ENCODE data around the gene ARFGEF3. TPM values are rescaled to one million over a fixed set of nuclear protein-coding genes. Genes with fewer than 3 reads are reported as not detected.
A peak's percentile ranks its signal among the peaks of the same experiment; 100 is the strongest.
"Not testable (repeated sequence)": the region's sequence is repeated elsewhere in the genome, so short reads cannot be mapped to it uniquely, and the experiment has no call there.

ARFGEF3 gene
- total RNA-seq, 1 experiment from 2014 or later, result 0.62 TPM

DNA sequence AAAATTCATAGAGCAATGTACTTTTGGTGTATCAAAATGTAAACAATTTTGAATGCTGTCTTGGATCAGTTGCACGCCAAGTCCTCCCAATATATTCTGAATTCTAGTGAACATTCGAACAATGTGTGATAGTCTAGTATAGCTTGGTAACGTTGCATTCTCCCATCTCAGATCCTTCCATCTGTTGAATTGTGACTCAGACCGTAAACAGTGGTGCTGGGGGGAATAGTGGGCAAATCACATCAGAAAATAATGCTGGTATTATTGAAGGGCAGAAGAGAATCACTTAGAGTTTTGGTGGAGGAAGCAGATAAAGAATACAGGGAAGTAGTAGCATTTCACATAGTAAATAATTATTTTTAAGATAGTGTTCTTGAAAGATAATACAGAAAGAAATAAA lies 102.2 kb downstream of the ARFGEF3 start:
- no peak for DNase-seq (ENCODE audit: extremely low read depth, low read depth)

DNA sequence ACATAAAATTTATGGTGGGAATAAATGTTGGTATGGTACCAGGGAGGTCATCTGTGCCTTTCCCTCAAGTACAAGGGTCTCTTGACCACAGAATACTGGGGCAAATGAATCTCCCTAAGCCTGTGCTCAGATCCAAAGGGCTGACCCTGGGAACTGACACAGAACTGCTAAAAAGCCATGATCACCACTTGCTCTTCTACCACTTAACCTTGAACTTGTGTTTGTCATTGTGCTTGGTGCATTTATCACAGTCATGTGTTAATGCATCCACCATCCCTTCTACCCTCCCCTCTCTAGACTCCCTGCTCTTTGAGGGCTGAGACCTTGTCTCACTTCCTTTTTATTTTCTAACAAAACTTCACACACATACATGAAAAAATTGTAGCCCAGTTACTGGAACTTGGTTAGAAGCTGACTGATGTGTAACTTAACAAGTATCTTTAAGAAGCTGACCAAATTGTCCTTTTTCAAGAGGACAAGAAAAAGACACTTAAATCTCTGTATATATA lies 102.7 kb downstream of the ARFGEF3 start:
- DNase-seq (ENCODE audit: extremely low read depth, low read depth), result peak; percentile 15

DNA sequence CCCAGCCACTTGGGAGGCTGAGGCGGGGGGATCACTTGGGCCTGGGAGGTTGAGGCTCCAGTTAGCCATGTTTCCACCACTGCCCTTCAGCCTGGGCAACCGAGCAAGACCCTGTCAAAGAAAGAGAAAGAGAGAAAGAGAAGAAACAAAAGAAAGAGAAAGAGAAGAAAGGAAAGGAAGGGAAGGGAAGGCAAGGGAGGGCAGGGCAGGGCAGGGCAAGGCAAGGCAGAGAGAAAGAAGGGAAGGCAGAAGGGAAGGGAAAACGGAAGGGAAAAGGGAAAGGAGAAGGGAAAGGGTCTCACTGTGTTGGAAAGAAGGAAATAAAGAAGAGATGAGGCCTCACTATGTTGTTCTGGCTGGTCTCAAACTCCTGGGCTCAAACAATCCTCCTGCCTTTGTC lies 104.4 kb downstream of the ARFGEF3 start:
- DNase-seq (ENCODE audit: extremely low read depth, low read depth), result no peak

DNA sequence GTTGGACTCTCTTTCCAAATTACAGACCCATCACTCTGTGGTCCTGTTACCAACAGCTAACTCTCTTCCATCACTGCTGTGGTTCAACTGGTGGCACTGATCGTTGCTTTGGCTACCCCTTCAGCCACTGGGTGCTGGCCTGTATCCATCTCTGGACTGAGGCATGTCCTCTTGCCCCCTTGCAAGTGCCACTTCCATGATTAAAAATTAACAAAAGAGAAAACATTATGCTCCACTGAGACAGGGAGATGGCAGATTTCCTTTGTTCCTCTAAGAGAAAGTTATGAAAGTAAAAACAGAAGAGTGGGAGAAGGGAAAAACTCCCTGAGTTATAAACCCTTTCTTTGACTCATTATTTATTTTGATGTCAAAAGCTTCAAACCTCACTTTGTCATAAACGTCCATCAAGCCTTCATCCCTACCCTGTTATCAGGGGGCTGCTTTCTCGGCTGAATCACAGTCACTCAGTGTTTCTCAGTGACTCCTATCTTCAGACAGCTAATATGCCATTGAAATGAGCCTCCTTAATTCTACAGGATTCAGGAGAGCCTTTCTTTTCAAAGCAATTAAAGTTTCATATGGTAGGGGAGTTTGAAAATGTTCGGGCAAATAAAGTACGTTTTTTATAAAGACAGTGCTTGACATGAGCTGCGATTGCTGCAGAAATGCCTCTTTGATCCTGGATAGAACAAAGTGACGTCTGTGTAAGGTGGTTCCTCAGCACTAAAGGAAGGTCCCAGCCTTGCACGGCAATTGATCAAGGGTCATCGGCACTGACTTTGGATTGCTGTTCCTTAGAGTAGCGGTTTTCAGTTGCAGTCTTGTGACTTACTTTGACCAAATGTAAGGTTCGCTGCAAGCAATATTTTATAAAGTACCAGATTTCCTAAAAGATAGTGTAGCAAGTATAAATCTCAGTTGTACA lies 106.5 kb downstream of the ARFGEF3 start:
- DNase-seq (ENCODE audit: extremely low read depth, low read depth), result no peak

DNA sequence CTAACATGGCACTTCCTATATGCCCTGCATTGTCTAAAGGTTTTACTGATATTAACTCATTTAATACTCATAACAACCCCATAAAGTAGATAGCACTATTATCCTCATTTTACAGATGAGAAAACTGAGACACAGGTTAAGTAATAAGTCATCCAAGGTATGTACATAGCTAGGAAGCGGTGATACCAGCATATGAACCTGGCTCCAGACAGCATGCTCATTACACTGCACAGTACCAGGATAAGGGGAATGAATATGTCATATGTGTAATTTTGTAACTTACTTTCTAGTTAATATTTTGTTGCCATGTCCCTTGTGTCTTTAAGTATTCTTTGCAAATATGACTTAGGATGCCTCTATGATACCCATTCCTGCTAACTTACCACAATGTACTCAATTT lies 109.7 kb downstream of the ARFGEF3 start:
- DNase-seq (ENCODE audit: extremely low read depth, low read depth), result no peak

DNA sequence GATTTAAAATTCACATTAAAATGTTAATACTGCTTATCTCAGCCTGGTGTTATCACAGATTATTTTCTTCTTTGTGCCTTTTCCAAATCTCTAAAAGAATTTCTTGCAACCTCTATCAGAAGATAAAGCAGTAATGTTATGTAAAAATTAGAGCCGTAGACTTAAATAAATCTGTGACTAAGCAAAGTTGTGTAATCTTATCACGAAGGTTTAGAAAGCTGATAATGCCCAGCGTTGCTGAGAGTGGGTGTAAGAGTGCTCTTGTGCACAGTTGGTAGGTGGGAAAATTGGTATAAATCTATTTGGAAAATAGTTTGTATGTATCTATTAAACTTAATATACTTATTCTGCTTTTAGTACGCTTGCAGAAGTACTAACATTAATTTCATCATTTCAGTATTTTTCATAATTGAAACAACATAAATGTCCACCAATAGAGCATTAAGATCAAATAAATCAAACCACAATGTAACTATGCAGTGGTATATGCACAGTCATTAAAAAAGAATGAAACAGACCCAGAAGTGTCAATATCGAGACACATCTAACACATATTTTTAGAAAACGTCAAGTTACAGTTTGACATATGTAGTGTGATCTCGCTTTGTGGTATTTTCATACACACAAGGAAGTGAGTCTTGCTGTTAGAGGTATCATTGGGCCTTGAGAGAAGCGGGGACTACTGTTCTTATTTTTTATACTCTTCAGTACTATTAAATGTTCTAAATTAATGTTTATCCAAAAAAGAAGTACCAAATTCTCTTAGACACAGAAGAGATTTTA lies 111.0 kb downstream of the ARFGEF3 start:
- no peak for DNase-seq (ENCODE audit: extremely low read depth, low read depth)

DNA sequence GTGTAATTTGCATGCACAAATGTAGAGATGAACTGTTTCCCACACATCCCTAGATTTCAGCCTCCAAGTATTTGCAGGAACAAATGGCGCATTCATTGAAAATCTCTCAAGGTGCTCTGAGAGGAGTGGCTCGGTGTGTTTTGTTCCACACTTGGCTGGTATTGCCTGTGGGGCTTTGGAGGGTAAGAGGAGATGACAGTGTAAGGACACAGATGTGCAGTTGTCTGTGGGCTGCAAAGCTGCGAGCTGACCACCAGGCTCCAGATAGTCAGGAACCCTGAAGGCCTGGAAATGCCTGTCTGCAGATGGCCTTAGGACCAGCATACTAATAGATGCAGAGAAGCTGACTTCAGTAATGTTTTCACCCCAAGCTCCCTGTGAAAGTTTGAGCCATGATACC lies 114.2 kb downstream of the ARFGEF3 start:
- no peak for DNase-seq (ENCODE audit: extremely low read depth, low read depth)

DNA sequence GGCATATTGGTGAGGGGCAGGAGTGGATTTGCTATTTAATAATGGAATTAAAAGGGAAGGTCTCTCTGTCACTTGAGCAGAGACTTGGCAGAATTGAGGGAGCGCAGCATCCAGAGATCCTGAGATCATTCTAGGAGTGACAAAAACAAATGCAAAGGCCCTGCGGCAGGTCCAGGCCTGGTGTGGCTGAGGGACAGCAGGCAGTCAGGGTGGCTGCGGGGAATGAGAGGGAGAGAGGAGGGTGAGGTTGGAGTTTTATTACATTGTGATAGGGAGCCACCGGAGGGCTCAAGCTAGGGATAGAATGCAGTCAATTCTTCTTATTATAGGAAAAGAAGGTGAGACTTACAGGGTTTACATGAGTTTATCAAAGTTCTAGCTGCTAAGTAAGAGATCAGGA lies 116.1 kb downstream of the ARFGEF3 start:
- no peak for DNase-seq (ENCODE audit: extremely low read depth, low read depth)

DNA sequence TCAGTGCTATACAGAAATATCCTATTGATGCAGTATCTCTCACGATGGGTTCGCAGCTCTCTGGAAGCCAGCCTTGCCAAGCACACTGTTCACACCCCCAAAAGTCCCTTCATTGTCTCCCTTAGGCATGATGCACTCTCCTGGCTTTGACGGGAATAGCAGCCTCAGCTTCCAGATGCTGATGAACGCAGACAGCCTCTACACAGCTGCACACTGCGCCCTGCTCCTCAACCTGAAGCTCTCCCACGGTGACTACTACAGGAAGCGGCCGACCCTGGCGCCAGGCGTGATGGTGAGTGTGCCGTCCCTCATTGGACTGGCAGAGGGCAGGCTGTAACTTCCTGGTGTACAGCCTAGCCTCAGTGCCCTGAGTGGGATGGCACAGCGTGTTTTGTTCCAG lies 116.6 kb downstream of the ARFGEF3 start:
- peak; percentile 11 for DNase-seq (ENCODE audit: extremely low read depth, low read depth)

DNA sequence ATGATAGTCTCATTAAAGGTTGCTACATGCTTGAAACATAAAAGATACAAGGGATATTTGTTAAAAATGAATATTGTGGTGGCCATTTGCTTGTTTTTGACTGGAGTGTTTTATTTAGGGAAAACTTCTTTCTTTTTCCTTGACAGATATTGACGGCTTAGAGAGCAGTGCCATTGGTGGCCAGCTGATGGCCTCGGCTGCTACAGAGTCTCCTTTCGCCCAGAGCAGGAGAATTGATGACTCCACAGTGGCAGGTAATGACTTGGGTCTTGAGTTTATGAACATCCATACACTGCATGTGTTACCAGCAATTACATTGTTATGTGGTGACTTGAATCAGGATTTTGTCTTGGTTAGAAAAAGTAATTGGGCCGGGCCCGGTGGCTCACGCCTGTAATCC lies 124.1 kb downstream of the ARFGEF3 start:
- DNase-seq (ENCODE audit: extremely low read depth, low read depth), result no peak

DNA sequence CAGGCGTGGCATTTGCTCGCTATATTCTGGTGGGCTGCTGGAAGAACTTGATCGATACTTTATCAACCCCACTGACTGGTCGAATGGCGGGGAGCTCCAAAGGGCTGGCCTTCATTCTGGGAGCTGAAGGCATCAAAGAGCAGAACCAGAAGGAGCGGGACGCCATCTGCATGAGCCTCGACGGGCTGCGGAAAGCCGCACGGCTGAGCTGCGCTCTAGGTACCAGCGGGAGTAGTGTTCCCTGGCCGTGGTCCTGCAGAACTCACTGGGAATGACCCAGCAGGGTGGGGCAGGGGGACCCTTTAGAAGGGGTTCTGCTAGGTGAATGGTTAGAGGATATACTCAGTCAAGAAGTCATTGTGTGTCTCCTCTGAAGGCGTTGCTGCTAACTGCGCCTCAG lies 125.0 kb downstream of the ARFGEF3 start:
- no peak for DNase-seq (ENCODE audit: extremely low read depth, low read depth)

DNA sequence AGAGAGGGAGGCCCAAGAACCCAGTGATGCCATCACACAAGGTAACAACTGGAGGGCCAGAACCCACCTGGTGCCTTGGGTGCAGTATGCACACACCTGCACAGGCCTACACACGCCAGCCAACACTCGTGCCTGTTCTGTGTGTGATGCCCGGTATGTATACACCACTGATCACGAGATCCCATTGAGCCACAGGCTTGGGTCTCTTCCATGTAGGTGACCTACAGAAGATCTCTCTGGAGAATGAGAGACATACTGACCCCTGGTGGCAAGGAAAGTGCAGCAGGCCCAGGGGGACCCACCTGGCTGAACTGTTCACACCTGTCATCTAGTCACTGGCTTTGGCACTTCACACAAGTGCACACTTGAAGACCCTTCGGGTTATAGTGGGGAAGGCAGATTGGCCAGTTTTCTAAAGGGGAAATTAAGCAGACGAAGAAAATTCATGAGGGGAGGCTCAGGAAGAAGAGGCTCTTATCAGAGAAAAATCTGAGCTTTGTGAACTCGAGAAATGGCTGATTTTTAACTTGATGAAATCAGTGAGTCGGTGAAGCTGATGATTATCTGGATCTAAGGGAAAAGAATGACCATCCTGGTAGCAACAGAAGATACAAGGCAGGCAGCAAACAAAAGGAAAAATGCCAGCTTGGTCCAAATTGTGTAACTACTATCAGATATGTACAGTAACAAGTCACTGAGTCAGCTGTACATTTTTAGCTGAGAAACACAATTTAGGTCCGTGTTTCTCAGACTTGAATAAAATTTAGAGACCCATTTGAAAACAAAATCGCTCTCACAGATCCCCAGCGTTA lies 125.6 kb downstream of the ARFGEF3 start:
- DNase-seq (ENCODE audit: extremely low read depth, low read depth), result no peak

DNA sequence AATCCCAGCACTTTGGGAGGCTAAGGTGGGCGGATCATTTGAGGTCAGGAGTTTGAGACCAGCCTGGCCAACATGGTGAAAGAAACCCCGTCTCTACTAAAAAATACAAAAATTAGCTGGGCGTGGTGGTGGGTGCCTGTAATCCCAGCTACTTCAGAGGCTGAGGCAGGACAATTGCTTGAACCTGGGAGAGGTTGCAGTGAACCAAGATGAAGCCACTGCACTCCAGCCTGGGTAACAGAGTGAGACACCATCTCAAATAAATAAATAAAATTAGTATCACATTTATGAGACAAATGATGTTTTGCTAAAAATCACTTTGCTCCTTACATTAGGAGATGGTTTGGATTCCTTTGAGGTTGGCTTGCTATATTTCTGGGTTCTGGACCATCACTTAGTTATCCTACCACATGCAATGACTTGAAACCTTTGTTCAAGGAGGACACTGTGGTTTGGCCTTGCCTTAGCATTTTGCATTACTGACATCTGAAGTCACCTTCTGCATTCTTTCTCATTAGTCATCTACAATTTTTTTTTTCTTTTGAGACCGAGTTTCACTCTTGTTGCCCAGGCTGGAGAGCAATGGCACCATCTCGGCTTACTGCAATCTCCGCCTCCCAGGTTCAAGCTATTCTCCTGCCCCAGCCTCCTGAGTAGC lies 126.8 kb downstream of the ARFGEF3 start:
- DNase-seq (ENCODE audit: extremely low read depth, low read depth), result not testable (repeated sequence)

DNA sequence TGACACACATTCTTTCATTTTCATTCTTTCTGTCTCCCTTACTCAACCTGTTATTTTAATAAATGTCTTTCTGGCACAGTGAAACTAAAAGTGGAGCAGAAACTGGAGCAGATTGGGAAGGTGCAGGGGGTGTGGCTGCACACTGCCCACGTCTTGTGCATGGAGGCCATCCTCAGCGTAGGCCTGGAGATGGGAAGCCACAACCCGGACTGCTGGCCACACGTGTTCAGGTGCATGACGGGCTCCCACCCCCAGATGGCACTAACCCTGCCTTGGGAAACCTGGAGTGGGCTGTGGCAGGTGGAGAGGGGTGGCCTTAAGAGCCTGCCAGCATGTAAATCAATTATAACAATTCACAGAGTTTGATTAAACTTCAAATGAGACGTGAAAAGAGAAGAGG lies 128.0 kb downstream of the ARFGEF3 start:
- DNase-seq (ENCODE audit: extremely low read depth, low read depth), result no peak

DNA sequence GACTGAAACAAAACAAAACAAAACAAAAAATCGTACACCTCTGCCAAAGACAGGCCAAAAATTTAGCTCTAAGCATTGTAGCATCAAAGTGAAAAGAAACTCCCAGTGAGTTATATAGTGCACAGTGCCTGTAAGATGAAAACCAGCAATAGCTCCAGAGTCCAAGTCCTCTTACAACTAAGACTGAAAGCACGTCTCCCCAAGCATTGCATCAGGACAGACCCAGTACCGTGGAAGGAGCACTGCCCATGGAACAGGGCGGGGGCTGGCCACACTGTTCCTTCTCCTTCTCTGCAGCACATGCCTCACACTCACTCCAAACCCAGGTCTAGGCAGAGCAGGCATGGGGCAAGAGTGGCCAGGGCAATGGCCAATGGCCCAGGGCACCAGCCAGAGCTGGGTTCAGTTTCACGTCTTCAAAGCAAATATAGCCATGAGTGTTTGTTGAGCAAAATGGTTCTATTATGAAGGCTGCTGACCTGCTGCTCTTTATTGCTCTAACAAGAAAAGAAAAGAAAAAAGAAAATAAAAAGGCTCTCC lies 128.8 kb downstream of the ARFGEF3 start:
- DNase-seq (ENCODE audit: extremely low read depth, low read depth), result no peak

DNA sequence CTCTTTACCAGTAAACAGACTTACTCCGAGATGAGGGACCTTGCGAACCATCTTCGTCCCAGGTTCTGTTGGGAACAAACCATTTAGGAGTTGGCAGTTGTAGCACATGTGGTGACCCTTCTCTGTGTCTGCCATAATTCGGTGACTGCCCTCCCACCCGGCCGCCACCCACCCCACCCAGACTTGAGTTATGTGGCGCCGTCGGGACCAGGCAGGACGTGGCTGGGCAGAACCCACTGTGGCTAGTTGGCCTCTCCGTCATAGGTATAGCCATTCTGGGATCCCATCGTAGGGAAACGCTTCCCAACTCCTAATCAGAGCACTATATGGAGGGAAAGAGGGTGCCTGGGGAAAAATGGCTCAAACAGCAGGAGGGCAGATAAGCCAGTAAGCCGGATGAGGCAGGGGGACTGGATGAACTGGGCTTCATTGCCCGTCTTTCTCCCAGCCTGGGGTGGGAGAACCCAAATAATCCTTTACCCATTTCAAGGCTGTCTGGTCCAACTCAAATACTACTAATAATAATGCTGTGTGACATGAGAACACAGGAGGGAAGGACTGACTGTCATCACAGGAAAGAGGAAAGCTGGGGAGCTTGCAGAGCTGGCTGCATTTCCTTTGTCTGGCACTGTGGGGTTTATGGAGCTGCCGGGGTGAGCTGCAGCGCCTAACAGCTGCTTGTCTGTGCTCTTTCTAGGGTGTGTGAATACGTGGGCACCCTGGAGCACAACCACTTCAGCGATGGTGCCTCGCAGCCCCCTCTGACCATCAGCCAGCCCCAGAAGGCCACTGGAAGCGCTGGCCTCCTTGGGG lies 129.5 kb downstream of the ARFGEF3 start:
- no peak for DNase-seq (ENCODE audit: extremely low read depth, low read depth)

DNA sequence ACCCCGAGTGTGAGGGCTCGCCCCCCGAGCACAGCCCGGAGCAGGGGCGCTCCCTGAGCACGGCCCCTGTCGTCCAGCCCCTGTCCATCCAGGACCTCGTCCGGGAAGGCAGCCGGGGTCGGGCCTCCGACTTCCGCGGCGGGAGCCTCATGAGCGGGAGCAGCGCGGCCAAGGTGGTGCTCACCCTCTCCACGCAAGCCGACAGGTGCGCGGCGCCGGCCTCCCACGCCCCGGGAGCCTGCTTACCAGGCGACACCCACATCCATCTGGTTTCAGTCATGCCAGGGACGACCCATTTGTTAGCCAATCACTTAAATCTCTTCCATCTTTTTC lies 130.1 kb downstream of the ARFGEF3 start:
- DNase-seq (ENCODE audit: extremely low read depth, low read depth), result no peak

DNA sequence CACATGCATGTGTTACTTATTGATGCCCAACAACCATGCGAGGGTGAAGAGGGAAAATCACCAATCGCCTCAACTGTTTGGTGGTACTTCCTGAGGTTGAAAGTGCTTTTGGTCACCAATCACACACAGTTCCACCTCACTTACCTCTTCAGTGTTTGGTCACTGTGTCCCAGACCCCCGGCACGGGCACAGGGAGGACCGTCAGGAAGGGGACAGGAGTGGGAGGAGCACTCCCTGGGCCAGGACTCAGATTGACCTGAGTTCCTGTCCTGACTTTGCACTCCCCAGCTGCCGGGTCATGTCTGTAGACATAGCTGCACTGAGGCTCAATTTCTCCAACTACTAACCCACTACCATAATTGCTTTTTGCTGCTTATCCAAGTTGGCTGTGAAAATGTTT lies 130.7 kb downstream of the ARFGEF3 start:
- no peak for DNase-seq (ENCODE audit: extremely low read depth, low read depth)

Data from NCI-H460 (cell line).